ENCODE measurements around the gene CEP162. TPM values are rescaled to one million over a fixed set of nuclear protein-coding genes. Genes with fewer than 3 reads are reported as not detected.
"Not testable (repeated sequence)": the region's sequence is repeated elsewhere in the genome, so short reads cannot be mapped to it uniquely, and the experiment has no call there.

Gene CEP162
- total RNA-seq, 1 donor from 2014 or later = 15.7 TPM

DNA sequence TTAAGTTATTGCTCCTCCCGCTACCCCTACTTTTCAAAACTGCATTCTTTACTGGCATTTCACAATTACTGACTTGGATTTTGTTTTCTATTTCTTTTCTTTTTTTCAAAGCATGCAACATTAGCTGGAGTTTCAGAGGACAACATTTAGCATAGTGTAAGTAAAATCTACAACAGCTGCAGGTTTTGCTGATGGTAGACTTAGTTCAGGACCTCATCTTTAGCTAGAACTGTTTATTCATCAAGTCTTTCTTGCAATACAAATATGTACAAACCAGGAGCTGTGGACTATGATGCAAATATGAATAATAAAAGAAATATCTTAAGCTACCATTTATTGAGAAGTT lies 728 bp upstream of the CEP162 start:
- Mint-ChIP-seq H3K4me3 (ENCODE audit: unreplicated experiment) (peak overlapping the region; percentile 97), H3K9me3 (ENCODE audit: unreplicated experiment) (peaks cover 2% of the 10 kb centered on the region), H3K27ac (ENCODE audit: unreplicated experiment) (peak overlapping the region; percentile 24), H3K27me3 (ENCODE audit: unreplicated experiment) (peaks cover 2% of the 10 kb centered on the region), H3K4me1 (ENCODE audit: low read depth, unreplicated experiment) (peaks cover 3% of the 10 kb centered on the region), H3K36me3 (ENCODE audit: unreplicated experiment) (no peaks in the 10 kb centered on the region)
- DNase-seq = no peak
- TF ChIP-seq CTCF (IDR thresholded peaks at IDR 0.05; ENCODE audit: partially characterized antibody, unreplicated experiment) = peak; percentile 26

- no peak for TF ChIP-seq CTCF (IDR thresholded peaks at IDR 0.05; ENCODE audit: partially characterized antibody, unreplicated experiment)
- peak overlapping the region; percentile 97 for H3K4me3 Mint-ChIP-seq (ENCODE audit: unreplicated experiment)
- H3K36me3 Mint-ChIP-seq (ENCODE audit: unreplicated experiment) = no peaks in the 10 kb centered on the region
- peaks cover 2% of the 10 kb centered on the region for H3K27me3 Mint-ChIP-seq (ENCODE audit: unreplicated experiment)
- no peak for DNase-seq
- peaks cover 2% of the 10 kb centered on the region for H3K9me3 Mint-ChIP-seq (ENCODE audit: unreplicated experiment)
- peaks cover 3% of the 10 kb centered on the region for H3K4me1 Mint-ChIP-seq (ENCODE audit: low read depth, unreplicated experiment)
- H3K27ac Mint-ChIP-seq (ENCODE audit: unreplicated experiment) = peak overlapping the region; percentile 79
Observed at GRCh38 chr6:84227044-84227433, 404 bp downstream of the CEP162 start.

DNA sequence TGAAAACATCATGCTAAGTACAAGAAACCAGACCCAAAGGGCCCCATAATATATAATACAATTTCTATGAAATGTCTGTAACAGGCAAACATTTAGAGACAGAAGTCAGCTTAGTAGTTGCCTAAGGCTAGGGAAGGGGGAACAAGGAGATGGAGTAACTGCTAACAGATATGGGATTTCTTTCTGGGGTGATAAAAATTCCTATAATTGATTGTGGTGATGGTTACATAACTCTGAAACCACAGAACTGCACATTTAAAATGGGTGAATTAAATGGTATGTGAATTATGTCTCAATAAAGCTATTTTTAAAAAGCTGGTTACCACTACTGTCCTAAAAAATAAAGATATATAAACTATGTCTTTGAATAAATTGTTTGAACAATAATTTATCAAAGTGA lies 3.2 kb downstream of the CEP162 start:
- TF ChIP-seq CTCF (IDR thresholded peaks at IDR 0.05; ENCODE audit: partially characterized antibody, unreplicated experiment) = no peak
- no peak overlapping the region for H3K4me3 Mint-ChIP-seq (ENCODE audit: unreplicated experiment)
- H3K36me3 Mint-ChIP-seq (ENCODE audit: unreplicated experiment) = no peaks in the 10 kb centered on the region
- H3K27me3 Mint-ChIP-seq (ENCODE audit: unreplicated experiment) = peaks cover 2% of the 10 kb centered on the region
- peaks cover 3% of the 10 kb centered on the region for H3K4me1 Mint-ChIP-seq (ENCODE audit: low read depth, unreplicated experiment)
- peaks cover 4% of the 10 kb centered on the region for H3K9me3 Mint-ChIP-seq (ENCODE audit: unreplicated experiment)
- DNase-seq = no peak
- no peak overlapping the region for H3K27ac Mint-ChIP-seq (ENCODE audit: unreplicated experiment)

DNA sequence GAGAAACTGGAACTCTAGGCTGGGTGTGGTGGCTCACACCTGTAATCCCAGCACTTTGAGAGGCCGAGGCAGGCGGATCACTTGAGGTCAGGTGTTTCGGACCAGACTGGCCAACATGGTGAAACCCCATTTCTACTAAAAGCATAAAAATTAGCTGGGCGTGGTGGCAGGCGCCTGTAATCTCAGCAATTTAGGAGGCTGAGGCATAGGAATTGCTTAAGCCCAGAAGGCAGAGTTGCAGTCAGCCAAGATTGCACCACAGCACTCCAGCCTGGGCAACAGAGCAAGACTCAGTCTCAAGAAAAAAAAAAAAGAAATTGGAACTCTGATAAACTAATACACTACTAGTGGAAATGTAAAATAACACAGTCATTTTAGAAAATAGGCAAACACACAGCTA lies 3.8 kb downstream of the CEP162 start:
- H3K36me3 Mint-ChIP-seq (ENCODE audit: unreplicated experiment); H3K4me1 Mint-ChIP-seq (ENCODE audit: low read depth, unreplicated experiment): not testable (repeated sequence)

DNA sequence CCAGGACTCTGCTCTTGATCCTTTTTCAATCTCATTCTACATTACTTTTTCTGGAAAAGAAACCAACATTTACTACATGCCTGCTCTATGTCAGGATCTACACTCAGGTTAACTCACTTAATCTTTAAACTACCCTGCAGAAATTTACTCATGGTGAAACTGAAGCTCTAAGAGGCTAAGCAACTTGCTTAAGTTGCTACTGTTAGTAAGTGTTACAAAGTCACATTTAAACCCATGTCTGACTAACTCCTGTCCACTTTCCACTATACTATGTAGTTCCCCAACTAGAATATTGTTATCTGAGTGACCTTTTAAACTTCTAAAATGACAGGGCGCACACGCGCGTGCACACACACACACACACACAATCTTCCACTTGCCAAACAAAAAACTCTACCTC lies 5.0 kb downstream of the CEP162 start:
- H3K9me3 Mint-ChIP-seq (ENCODE audit: unreplicated experiment) = peaks cover 4% of the 10 kb centered on the region
- DNase-seq = no peak
- H3K4me1 Mint-ChIP-seq (ENCODE audit: low read depth, unreplicated experiment) = peaks cover 2% of the 10 kb centered on the region
- no peak overlapping the region for H3K27ac Mint-ChIP-seq (ENCODE audit: unreplicated experiment)
- H3K4me3 Mint-ChIP-seq (ENCODE audit: unreplicated experiment) = no peak overlapping the region
- TF ChIP-seq CTCF (IDR thresholded peaks at IDR 0.05; ENCODE audit: partially characterized antibody, unreplicated experiment) = no peak
- H3K27me3 Mint-ChIP-seq (ENCODE audit: unreplicated experiment) = no peaks in the 10 kb centered on the region
- H3K36me3 Mint-ChIP-seq (ENCODE audit: unreplicated experiment) = no peaks in the 10 kb centered on the region

More for the DNA sequence above, 3.8 kb downstream of the CEP162 start:
- H3K4me3 Mint-ChIP-seq (ENCODE audit: unreplicated experiment); H3K9me3 Mint-ChIP-seq (ENCODE audit: unreplicated experiment); H3K27ac Mint-ChIP-seq (ENCODE audit: unreplicated experiment); DNase-seq; H3K27me3 Mint-ChIP-seq (ENCODE audit: unreplicated experiment): not testable (repeated sequence)
